Natural killer cell (primary cell): ENCODE measurements around the gene FNBP1. TPM values are rescaled to one million over a fixed set of nuclear protein-coding genes. Genes with fewer than 3 reads are reported as not detected.
A peak's percentile ranks its signal among the peaks of the same experiment; 100 is the strongest.

Experiments
- ATAC-seq, 3 donors: fragments of 150-1000 bp in 2 of 3; fragments of 200-7000 bp in 1 of 3; cut with Tn5 transposase; 1 replicate in 1 of 3; 2 replicates in 2 of 3; pipeline ENCODE4 v1.10.0; 2021; ENCODE audit warnings: mild to moderate bottlenecking in 2 of 3, moderate library complexity in 2 of 3
- DNase-seq, 2 donors: peaks; one replicate each; pipeline versions ENCODE4 v3.0.0 to v3.0.0-alpha.2; 2013 to 2021; ENCODE audit warnings: mixed read lengths in 1 of 2
- H3K27ac ChIP-seq: one replicate; pipeline ENCODE4 v1.5.1; 2013; ENCODE audit warnings: mild to moderate bottlenecking, low read length
- H3K27me3 ChIP-seq: one replicate; pipeline ENCODE4 v1.6.1; 2013; ENCODE audit warnings: low read length; ENCODE audit not compliant: control insufficient read depth, insufficient read depth
- H3K36me3 ChIP-seq: one replicate; pipeline ENCODE4 v1.6.1; 2013; ENCODE audit warnings: low read length; ENCODE audit not compliant: control insufficient read depth, insufficient read depth
- H3K4me1 ChIP-seq: one replicate; pipeline ENCODE4 v1.6.1; 2013; ENCODE audit warnings: low read length; ENCODE audit not compliant: control insufficient read depth, insufficient read depth
- H3K4me3 ChIP-seq: one replicate; pipeline ENCODE4 v1.5.1; 2013; ENCODE audit warnings: low read length
- H3K9me3 ChIP-seq: one replicate; pipeline ENCODE4 v1.6.1; 2013; ENCODE audit warnings: low read length; ENCODE audit not compliant: control insufficient read depth, insufficient read depth
- H3K27ac Mint-ChIP-seq, 2 donors: one replicate each; pipeline ENCODE4 v1.8.0; 2022; ENCODE audit warnings: mild to moderate bottlenecking in 2 of 2, mixed read lengths in 2 of 2, moderate library complexity in 1 of 2
- H3K27me3 Mint-ChIP-seq, 2 donors: one replicate each; pipeline ENCODE4 v1.8.0; 2022; ENCODE audit warnings: low read depth in 2 of 2, mixed read lengths in 2 of 2
- H3K36me3 Mint-ChIP-seq: one replicate; pipeline ENCODE4 v1.8.0; 2022; ENCODE audit warnings: mixed read lengths
- H3K4me1 Mint-ChIP-seq, 2 donors: one replicate each; pipeline ENCODE4 v1.8.0; 2022; ENCODE audit warnings: mixed read lengths in 2 of 2
- H3K4me3 Mint-ChIP-seq: one replicate; pipeline ENCODE4 v1.8.0; 2022; ENCODE audit warnings: mild to moderate bottlenecking, moderate library complexity, mixed read lengths
- H3K9me3 Mint-ChIP-seq, 2 donors: one replicate each; pipeline ENCODE4 v1.8.0; 2022; ENCODE audit warnings: mixed read lengths in 2 of 2
- CTCF ChIP-seq: fragments of 200-600 bp; IDR thresholded peaks from one replicate; pipeline ENCODE4 v1.8.0; 2022; ENCODE audit warnings: antibody characterized with exemption
- WGBS: methylation state at CpG from one replicate; pipeline ENCODE4 v1.1.7; 2013; ENCODE audit warnings: missing lambda C conversion rate; ENCODE audit not compliant: insufficient coverage; 5-methylcytosine and 5-hydroxymethylcytosine counted together
- intact Hi-C: fragments of 100-400 bp; cut with micrococcal nuclease; formaldehyde crosslinking; loops from one replicate; pipeline ENCODE4 v1.14.2; 2022
- total RNA-seq, 4 donors: library from RNA; stranded (reverse); fragments of 120-200 nt in 1 of 4; gene quantifications; one replicate each; pipeline versions ENCODE4 v1.2.3 to v1.2.4, GENCODE V29; 2013 to 2022

Gene FNBP1
- total RNA-seq, 3 donors from 2014 or later (not counting 1 experiment from before 2014, with no cell fraction given), result 177 to 209 (median 203) TPM

GRCh38 chr9:129876815-129877214 lies 166.2 kb downstream of the FNBP1 start:
- Histone ChIP-seq H3K27me3 (no peaks in the 10 kb centered on the region), H3K4me3 (no peak overlapping the region), H3K36me3 (peaks cover 35% of the 10 kb centered on the region), H3K9me3 (no peaks in the 10 kb centered on the region), H3K27ac (peak overlapping the region; percentile 59), H3K4me1 (no peaks in the 10 kb centered on the region)
- no peak for TF ChIP-seq CTCF
- DNase-seq (peak; percentile 29 to 47), ATAC-seq (peak; percentile 67 to 85 (median 81))
- peaks cover 13 to 19% of the 10 kb centered on the region in 2 donors for H3K4me1 Mint-ChIP-seq
- H3K27ac Mint-ChIP-seq, result peak overlapping the region in 1 of 2 donors; percentile 91
- no peaks in the 10 kb centered on the region for H3K27me3 Mint-ChIP-seq
- H3K36me3 Mint-ChIP-seq, result no peaks in the 10 kb centered on the region
- H3K4me3 Mint-ChIP-seq, result peak overlapping the region; percentile 75
- 43% methylated on average over 7 of the region's 7 CpGs for WGBS
- intact Hi-C loops, result loop anchor here (1.0 kb wide), 1 partner anchor 10 kb away; no protein-coding TSS in a partner anchor
- no peaks in the 10 kb centered on the region for H3K9me3 Mint-ChIP-seq

- Histone ChIP-seq H3K9me3 (no peaks in the 10 kb centered on the region), H3K4me1 (no peaks in the 10 kb centered on the region), H3K4me3 (no peak overlapping the region), H3K36me3 (peaks cover 33% of the 10 kb centered on the region), H3K27me3 (no peaks in the 10 kb centered on the region), H3K27ac (no peak overlapping the region)
- peaks cover 23 to 25% of the 10 kb centered on the region in 2 donors for H3K4me1 Mint-ChIP-seq
- no peaks in the 10 kb centered on the region for H3K9me3 Mint-ChIP-seq
- no peak for TF ChIP-seq CTCF
- H3K27ac Mint-ChIP-seq, result peak overlapping the region in 1 of 2 donors; percentile 91
- H3K36me3 Mint-ChIP-seq, result no peaks in the 10 kb centered on the region
- WGBS, result 97% methylated on average over 27 of the region's 27 CpGs
- H3K4me3 Mint-ChIP-seq, result peak overlapping the region; percentile 13
- intact Hi-C loops, result no loop called here
- ATAC-seq, result no peak
- DNase-seq, result no peak
- no peaks in the 10 kb centered on the region for H3K27me3 Mint-ChIP-seq
Measured at GRCh38 chr9:129875687-129876395, 167.1 kb downstream of the FNBP1 start.

- Histone ChIP-seq H3K36me3 (peaks cover 33% of the 10 kb centered on the region), H3K27ac (no peak overlapping the region)
- H3K27ac Mint-ChIP-seq, result peak overlapping the region in 1 of 2 donors; percentile 9
Measured at GRCh38 chr9:129875181-129875611, 167.8 kb downstream of the FNBP1 start.

More at GRCh38 chr9:129875181-129875611, 167.8 kb downstream of the FNBP1 start:
- DNase-seq (no peak), ATAC-seq (no peak)
- peaks cover 25 to 30% of the 10 kb centered on the region in 2 donors for H3K4me1 Mint-ChIP-seq
- no peaks in the 10 kb centered on the region for H3K9me3 ChIP-seq
- 92% methylated on average over 23 of the region's 23 CpGs for WGBS
- H3K4me1 ChIP-seq, result peaks cover 4% of the 10 kb centered on the region
- no peaks in the 10 kb centered on the region for H3K9me3 Mint-ChIP-seq
- H3K27me3 ChIP-seq, result no peaks in the 10 kb centered on the region
- no peaks in the 10 kb centered on the region for H3K36me3 Mint-ChIP-seq
- no peak for TF ChIP-seq CTCF
- no peak overlapping the region for H3K4me3 Mint-ChIP-seq
- intact Hi-C loops, result no loop called here
- no peaks in the 10 kb centered on the region for H3K27me3 Mint-ChIP-seq
- no peak overlapping the region for H3K4me3 ChIP-seq
